Stimulated activated CD8-positive, alpha-beta memory T cell treated with anti-CD3 and anti-CD28 coated beads, Interleukin-7, amount 100 ng/mL, for 24 hours (primary cell): Measurements from ENCODE around the gene CD2AP.
"Not testable (repeated sequence)": the region's sequence is repeated elsewhere in the genome, so short reads cannot be mapped to it uniquely, and the experiment has no call there.

Experiments used
- DNase-seq: peaks from one replicate; pipeline ENCODE4 v3.0.0-alpha.2; 2020; ENCODE audit warnings: low read depth

Gene CD2AP, protein sequence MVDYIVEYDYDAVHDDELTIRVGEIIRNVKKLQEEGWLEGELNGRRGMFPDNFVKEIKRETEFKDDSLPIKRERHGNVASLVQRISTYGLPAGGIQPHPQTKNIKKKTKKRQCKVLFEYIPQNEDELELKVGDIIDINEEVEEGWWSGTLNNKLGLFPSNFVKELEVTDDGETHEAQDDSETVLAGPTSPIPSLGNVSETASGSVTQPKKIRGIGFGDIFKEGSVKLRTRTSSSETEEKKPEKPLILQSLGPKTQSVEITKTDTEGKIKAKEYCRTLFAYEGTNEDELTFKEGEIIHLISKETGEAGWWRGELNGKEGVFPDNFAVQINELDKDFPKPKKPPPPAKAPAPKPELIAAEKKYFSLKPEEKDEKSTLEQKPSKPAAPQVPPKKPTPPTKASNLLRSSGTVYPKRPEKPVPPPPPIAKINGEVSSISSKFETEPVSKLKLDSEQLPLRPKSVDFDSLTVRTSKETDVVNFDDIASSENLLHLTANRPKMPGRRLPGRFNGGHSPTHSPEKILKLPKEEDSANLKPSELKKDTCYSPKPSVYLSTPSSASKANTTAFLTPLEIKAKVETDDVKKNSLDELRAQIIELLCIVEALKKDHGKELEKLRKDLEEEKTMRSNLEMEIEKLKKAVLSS

DNA sequence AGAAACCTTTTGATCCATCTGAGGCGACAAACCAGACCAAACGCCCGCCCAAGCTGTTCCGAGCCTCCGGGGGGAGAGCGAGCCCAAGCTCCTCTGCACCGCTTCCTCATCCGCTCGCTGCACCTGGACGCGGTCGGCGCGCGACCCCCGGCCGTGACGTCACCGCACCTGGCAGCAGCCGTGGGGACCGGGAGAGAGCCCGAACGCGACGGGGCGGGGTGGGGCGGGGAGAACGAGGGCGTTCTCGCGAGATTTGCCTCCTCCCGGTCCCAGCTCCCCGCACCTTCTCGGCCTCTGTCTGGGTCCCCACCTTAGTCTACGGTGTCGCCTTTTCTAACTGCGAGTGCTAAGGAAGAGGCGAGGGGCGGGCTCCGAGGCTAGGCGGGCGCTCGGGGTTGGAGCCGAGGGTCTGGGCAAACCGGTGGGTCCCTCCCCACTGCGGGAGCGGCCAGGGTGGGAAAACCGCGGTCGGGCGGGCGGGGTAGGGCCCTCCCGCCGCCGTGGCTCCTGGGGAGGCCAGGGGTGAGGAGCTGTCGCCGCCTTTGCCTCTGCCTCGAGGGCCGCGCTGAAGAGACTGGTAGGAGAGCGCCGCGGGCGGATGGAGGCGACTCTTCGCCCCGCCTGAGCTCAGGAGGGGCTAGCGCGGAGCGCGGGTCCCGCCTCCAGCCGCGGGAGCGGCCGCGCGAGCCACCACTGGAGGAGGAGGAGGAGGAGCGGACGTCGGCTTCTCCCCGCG is at the start of gene CD2AP:
Gene CD2AP (plus strand): TSS at position 293 of the 736 bp plus-strand sequence. CDS start 456 bp downstream, outside the sequence.
- DNase-seq: peak; percentile 77

DNA sequence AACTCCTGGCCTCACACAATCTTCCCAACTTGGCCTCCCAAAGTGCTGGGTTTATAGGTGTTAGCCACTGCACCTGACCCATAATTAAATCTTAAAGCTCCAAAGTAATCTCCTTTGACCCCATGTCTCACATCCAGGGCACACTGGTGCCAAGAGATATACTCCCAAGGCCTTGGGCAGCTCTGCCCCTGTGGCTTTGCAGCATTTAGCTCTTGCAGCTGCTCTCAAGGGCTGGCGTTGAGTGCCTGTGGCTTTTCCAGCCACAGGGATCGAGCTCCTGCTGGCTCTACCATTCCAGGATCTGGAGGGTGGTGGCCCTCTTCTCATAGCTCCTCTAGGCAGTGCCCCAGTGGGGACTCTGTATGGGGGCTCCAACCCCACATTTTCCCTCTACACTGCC is 49.3 kb upstream of the CD2AP start:
- DNase-seq: no peak

DNA sequence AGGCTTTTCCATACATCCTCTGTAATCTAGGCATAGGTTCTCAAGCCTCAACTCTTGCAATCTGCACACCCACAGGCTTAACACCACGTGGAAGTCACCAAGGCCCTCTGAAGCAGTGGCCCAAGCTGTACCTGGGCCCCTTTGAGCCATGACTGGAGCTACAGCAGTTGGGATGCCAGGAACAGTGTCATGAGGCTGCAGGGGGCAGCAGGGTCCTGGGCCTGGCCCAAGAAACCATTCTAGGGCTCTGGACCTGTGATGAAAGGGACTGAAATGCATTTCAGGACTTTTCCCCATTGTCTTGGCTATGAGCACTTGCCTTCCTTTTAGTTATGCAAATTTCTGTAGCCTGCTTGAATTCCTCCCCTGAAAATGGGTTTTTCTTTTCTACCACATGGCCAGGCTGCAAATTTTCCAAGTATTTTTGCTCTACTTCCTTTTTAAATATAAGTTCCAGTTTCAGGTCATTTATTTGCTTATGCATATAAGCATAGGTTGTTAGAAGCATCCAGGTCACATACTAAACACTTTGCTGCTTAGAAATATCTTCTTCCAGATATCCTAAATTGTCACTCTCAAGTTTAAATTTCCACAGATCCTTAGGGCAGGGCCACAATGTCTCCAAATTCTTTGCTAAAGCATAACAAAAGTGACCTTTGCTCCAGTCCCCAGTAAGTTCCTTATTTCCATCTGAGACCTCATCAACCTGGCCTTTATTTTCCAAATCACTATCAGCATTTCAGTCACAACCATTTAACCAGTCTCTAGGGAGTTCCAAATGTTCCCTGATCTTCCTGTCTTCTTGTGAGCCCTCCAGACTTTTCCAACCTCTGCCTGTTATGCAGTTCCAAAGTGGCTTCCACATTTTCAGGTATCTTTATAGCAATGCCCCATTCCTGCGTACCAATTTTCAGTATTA is 48.6 kb upstream of the CD2AP start:
- no peak for DNase-seq

DNA sequence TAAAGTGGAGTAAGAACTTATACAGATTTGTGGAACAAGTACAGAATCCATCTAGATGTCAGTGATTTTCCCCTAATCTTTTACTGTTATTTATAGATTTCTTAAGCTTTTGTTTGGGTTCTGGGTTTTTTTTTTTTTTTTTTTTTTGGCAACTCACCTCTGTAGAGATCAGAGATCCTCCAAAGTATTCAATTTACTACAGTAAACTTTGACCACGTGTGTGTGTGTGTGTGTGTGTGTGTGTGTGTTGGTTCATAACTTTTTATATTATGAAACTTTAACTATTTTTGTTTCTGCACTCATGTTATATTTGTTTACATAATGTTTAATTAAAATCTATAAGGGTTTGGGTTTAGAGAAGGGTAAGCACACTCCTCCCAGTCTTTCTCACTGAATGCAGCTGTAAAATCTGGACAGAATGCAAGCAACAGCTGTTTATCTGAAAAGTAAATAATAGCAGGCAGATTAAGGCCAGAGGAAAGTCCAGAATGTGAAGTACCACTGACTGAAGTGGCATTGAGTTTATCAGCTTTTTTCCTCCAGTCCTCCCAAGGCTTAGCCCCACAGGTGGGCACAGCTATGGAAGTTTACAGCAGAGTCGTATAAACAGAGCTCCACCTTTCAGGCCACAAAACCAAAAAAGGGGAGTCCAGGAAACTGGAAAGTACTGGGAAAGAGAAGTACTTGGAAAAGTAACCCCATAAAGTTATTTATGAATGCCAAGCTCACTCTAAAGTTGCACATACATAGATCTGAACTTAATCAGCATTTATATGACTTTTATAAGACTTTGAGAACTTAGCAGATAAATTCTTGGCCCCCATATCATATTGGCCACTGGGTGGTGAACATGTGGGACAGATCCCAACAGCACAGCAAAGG is 43.0 kb upstream of the CD2AP start:
- DNase-seq: no peak

DNA sequence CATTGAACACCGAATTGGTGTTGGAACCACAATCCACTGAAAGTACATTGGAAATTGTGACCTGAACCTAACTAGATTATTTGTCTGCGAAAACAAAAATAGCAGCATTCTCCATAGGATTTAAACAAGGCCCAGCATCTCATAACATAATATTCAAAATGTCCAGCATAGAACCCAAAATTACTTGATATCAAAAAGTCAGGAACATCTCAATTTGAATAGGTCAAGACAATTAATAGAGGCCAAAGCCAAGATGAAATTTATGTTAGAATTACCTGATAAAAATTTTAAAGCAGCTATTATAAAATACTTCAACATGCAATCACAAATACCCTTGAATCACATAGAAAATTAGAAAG is 42.4 kb upstream of the CD2AP start:
- no peak for DNase-seq

DNA sequence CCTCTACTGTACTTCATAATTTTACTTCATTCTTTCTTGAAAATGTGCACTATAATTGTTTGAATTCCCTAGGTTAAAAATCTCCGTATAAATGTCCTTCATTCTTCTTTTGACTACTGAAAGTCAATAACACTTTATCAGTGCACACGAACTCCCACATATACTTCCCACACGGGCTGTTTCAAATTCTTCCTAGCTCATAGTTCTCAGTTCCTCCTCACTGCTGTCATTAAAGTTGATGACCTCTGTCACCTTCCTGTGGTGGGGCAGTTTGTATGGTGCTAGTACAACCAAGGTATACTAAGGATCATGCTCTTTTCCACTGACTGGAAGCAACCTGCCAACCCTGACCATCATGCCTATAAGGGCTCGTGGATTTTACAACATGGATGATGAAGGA is 40.0 kb upstream of the CD2AP start:
- no peak for DNase-seq

DNA sequence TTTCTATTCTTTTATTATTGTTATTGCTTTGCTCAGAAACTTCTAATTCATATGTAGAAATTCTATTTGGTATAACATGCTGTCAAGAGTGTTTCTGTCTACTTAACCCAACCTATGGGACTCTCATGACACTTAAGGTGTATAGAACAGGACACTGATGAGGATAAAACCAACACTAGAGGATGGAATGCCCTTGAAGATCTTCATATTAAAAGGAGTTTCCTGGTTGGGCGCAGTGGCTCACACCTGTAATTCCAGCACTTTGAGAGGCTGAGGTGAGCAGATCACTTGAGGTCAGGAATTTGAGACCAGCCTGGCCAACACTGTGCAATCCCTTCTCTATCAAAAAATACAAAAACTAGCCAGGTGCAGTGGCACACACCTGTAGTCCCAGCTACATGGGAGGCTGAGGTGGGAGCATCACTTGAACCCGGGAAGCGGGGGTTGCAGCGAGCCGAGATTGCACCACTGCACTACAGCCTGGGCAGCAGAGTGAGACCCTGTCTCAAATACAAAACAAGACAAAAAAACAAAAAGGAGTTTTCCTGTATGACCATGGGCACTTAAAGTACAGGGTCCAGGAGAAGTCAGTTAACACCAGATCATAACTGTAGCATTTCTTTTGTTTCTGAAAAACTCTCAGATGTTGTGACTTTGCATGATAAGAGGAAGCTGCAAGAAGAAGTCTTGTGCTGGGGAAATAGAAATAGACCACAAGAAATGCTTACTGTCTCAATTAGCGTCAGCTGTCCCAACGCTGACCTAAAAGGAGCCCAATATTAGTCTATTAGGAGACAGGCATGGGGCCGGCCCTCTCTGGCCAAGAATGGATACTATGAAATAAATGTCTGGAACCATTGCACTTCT is 38.9 kb upstream of the CD2AP start:
- DNase-seq: no peak

DNA sequence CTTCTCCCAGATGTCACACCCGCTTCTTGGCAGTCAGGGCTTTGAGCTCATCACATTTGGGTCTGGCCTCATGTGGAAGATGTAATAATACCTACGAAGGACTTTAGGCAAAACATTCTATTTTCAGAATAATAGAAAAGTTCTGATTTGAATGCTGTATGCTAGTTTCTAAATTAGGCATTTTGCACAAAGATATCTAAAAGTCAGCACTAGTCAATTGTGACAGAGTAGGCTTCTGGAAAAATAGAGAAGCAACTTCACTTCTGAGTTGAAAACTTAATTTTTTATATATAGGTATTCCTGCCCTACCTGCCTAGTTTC is 38.3 kb upstream of the CD2AP start:
- no peak for DNase-seq

DNA sequence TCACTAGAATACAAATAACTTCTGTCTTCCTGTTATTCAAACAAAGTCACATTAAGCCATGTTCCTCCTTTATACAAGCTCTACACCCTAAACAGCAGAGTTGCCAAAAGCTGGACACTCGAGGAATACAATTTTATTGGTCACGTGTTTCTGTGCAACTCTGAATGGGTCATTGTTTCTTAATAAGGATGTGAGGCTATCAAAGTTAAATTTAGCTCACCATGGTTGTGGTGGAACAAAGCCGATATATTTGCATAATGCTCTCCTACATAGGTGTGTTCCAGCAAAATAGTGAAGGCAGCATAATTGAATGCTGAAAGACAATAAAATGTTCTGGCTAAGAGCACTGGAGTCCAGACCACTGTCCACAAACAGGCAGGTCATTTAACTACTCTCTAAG is 36.9 kb upstream of the CD2AP start:
- DNase-seq: no peak

DNA sequence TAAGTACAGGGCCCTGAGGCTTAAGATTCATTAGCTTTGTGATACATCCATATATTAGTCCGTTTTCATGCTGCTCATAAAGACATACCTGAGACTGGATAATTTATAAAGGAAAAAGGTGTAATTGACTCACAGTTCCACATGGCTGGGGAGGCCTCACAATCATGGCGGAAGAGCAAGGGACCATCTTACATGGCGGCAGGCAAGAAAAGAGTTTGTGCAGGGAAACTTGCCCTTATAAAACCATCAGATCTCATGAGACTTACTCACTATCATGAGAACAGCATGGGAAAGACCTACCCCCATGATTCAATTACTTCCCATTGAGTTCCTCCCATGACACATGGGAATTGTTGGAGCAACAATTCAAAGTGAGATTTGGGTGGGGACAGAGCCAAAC is 32.6 kb upstream of the CD2AP start:
- not testable (repeated sequence) for DNase-seq

DNA sequence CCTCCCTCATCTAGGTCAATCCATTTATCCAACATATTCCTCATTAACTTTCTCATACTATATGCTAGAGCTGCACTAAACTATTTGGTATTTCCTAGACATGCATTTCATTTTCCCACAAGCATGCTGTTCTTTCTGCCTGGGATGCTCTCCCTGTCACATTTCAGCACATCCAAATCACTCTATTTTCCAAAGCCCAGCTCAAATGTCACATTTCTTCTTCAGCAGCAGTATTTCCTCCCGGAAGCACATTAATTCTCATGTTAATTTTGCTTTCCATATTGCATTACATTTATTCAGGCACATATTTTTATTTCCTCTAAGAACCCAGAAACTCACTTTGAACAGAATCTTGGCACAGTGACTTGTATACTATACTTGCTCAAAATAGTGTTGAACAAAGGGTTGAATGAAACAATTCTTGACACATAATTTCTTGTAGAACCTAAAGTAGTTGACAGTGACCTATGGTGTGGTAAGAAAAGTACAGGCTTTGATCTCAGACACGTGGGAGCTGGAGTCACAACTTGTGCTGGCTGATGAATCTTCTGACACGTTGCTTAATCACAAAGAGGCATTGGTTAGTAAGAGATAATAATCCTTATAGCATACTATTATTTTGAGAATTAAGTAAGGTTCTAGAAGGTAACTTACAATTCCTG is 30.8 kb upstream of the CD2AP start:
- DNase-seq: no peak

DNA sequence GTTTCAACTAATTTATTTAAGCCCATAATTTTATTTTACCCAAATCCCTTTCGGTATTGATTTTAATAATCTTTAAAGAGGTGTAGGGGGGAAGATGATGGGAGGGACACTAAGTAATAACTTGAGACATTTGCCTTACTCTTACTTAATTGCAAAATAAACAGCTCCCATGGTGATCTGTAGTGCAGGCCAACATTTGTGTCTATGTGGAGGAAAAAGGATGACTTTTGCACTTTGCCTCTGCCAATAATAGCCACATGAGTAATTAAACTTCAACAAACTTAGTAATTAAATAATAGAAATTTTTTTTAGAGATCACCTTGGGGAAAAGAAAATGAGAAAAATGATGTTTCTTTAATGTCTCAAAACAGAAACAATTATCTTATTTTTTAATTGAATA is 29.9 kb upstream of the CD2AP start:
- no peak for DNase-seq

DNA sequence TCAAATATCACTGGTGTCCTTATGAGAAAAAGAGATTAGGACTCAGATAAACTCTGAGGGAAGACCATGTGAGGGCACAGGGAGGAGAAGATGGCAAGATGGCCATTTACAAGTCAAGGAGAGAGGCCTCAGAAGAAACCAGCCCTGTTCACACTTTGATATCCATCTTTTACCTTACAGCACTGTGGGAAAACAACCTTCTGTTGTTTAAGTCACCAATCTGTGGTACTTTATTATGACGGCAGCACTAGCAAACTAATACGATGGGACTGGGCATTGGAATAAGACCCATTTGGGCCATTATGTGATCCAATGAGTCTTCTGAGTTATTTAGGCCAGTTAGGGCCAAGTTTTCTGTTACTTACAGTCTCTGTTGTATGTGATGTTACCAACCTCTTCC is 26.4 kb upstream of the CD2AP start:
- DNase-seq: no peak

DNA sequence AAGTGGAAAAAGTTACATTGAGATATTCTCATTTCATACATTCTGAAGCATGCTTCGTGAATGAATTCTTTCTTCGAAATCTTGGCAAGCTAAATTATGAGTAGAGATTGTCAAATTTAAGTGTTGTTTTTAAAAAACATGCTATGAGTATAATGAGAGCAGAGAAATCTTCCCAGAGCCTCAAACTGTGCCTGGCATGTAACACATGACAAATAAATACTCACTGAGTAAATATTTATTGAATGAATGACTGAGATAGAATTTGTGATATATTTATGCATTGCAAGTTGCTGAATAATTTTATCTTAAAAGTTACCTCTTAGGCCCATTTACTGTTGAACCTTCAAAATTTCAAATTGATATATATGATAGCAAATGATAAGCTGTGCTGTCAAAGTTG is 24.7 kb upstream of the CD2AP start:
- no peak for DNase-seq

DNA sequence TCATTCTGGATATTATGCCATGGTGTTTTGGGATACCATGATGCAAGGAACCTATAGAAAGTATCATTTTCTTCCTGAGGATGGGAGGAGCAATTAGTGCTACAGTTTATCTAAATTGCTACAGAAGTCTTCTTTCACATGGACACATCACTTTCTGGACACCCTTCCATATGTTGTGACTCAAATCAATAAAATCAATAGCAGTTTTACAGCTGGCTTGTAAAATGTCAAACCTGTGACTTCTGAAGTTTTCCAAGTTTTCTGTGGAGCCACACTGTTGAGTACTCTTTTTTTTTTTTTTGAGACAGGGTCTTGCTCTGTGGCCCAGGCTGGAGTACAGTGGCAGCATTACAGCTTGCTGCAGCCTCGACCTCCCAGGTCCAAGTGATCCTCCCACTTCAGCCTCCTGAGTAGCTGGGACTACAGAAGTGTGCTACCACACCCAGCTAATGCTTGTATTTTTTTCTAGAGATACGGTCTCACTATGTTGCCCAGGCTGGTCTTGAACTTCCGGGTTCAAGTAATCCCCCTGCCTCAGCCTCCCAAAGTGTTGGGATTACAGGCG is 24.1 kb upstream of the CD2AP start:
- no peak for DNase-seq

DNA sequence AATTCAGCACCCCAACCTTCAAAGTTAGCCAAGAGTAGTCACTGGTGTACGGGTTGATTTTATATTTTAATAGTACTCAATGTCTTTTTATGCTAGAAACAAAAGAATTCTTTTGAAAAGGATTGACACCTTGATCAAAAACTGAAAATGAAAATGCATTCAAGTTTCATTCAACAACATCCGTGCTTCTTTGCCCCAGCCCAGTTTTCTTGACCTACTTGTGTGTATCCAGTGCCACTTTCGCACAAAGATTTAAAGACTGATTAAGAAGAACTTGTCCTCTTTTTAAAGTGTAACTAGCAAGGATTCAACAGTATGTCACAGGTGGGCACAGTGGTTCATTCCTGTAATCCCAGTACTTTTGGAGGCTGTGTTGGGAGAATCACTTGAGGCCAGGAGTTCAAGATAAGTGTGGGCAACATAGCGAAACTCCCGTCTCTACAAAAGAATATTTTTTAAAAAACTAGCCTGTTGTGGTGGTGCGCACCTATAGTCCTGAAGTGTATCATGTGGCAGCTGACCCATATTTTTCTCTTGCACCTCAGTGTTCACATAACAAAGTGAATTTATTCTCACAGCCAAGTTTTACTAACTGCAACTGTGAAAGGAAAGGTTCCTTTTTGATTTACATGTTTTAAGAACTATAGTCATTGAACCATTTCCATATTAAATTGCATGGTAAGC is 22.7 kb upstream of the CD2AP start:
- no peak for DNase-seq

DNA sequence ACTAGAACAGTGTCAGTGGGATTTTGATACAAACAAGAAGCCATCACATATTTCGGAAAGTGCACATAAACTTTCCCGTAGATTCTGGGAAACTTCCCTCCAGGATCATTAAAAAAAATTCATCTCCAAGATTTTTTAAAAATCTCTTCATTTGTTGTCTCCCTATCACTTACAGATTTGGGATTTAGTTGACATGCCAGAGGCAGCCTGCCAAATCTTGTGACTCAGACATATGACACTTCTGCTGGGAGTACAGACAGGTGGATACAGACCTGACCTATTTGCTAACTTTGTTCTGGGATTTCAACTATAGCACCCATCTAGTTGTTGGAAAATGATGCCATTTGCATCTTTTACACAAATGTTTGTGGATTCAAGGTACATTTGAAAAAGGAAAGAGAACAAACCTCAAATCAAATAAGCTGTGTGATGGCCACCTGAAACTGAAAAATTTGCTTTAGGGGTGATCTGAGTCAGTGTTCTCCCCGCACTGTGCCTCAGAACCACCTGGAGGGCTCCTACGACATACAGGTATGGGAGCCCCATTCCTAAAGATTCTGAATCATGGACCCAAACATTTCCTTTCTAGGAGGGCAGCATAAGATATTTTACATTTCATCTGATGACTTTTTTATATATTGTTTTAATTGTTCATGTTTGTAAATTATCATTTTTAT is 21.9 kb upstream of the CD2AP start:
- DNase-seq: no peak

DNA sequence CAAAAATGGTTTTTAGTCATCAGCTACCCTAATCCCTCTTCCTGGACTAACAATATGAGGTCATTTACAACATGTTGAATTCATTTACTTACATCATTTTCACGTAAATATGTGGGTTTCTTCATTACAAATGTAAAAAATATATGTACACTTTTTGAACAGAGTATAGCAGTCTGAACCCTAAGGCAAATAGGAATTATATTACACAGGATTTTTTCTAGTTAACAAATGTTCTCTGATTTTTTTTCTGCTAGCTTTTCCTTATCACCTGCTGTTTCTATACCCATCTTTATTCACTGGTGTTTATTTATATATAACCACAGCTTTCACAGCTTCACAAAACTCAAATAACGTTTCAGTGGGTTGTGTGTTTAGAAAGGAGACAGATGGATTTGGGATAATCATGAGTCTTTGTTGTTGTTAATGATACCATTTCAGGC is 21.0 kb upstream of the CD2AP start:
- no peak for DNase-seq
